ENCODE results near the gene INTS14. TPM values are rescaled to one million over a fixed set of nuclear protein-coding genes. Genes with fewer than 3 reads are reported as not detected.

The INTS14 gene
- total RNA-seq, 1 donor from 2014 or later, result 54.2 TPM

DNA sequence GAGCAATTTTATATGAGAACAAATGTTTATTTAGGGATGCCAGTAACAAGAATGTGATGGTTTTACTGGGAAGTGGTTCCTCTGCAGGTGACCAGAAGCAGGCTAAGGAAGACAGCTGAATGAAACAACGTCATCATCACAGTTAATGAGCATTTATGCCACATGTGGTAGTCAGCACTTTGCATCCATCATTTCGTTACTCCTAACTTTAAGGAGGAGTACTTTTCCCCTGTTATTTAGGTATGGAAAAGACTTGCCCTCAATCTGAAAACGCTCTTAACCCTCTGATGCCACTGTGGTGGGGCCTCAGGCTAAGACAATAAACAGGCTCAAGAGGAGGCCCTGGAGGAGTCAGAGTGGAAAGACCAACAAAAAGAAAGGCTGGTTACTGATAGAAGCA is 31.2 kb downstream of the INTS14 start:
- Histone ChIP-seq H3K4me2 (no peak overlapping the region), H3K27ac (peak overlapping the region; percentile 44), H3K9me3 (ENCODE audit: low read depth) (no peaks in the 10 kb centered on the region), H3K36me3 (no peaks in the 10 kb centered on the region), H3K9ac (no peak overlapping the region), H3F3A (ENCODE audit: low read depth) (peaks cover 47% of the 10 kb centered on the region), H2AFZ (replicated peaks) (no peak overlapping the region), H3K27me3 (no peaks in the 10 kb centered on the region), H3K4me1 (peaks cover 7% of the 10 kb centered on the region), H4K20me1 (ENCODE audit: low read depth) (peaks cover 5% of the 10 kb centered on the region), H3K79me2 (ENCODE audit: low read depth) (no peaks in the 10 kb centered on the region), H3K4me3 (no peak overlapping the region)
- Mint-ChIP-seq H3K4me3 (no peak overlapping the region), H3K27me3 (ENCODE audit: insufficient read depth, low read depth) (no peaks in the 10 kb centered on the region), H3K27ac (peak overlapping the region; percentile 78), H3K36me3 (peaks cover 30% of the 10 kb centered on the region), H3K4me1 (peaks cover 45% of the 10 kb centered on the region), H3K9me3 (no peaks in the 10 kb centered on the region)
- no peak for TF ChIP-seq EZH2phosphoT487 (IDR thresholded peaks at IDR 0.05)
- TF ChIP-seq, protein P1, sequence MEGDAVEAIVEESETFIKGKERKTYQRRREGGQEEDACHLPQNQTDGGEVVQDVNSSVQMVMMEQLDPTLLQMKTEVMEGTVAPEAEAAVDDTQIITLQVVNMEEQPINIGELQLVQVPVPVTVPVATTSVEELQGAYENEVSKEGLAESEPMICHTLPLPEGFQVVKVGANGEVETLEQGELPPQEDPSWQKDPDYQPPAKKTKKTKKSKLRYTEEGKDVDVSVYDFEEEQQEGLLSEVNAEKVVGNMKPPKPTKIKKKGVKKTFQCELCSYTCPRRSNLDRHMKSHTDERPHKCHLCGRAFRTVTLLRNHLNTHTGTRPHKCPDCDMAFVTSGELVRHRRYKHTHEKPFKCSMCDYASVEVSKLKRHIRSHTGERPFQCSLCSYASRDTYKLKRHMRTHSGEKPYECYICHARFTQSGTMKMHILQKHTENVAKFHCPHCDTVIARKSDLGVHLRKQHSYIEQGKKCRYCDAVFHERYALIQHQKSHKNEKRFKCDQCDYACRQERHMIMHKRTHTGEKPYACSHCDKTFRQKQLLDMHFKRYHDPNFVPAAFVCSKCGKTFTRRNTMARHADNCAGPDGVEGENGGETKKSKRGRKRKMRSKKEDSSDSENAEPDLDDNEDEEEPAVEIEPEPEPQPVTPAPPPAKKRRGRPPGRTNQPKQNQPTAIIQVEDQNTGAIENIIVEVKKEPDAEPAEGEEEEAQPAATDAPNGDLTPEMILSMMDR (IDR thresholded peaks at IDR 0.05), result no peak
- no peak for TF ChIP-seq EZH2 (IDR thresholded peaks at IDR 0.05)
- no peak for DNase-seq (ENCODE audit: low spot score)

DNA sequence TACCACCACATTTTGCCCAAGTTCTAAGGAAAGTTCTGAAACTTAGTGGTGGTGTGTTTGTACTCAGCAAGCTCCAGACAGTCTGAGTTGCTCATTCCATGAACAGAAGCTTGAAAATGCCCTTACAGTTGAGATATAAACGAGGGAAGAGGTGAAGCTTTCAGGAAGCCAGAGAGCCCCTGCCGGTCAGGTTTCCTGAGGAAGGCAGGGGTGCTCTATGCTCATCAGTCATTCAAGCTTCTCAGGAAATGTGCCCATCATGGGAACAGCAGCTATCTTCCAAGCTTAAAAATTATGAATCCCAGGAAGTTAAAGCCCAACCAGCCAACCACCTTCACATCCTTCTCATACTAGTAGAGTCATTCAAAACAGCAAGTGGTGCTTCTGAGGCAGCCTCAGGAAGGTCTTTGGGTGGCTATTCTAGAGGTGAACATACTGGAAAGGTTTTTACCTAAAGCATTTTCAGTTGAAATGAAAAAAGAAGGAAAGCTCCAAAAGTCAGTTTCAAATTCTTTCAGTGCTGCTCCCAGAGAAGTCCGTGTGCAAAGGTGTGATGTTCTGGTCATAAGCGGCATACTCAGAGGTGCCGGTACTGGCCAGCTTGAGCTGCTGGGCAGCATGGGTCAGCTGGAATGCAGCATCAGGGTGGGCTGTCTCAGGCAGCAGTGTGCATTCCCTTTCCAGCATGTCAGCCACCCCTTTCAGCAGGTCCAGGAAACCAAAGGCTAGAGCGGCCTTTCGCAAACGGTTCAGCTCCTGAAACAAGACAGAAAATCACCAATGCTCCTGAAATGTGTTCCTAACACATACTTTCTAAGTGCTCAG is 31.8 kb downstream of the INTS14 start:
- Histone ChIP-seq H3K9ac (no peak overlapping the region), H3K79me2 (ENCODE audit: low read depth) (no peaks in the 10 kb centered on the region), H3K4me1 (peaks cover 7% of the 10 kb centered on the region), H3F3A (ENCODE audit: low read depth) (peaks cover 49% of the 10 kb centered on the region), H3K4me3 (no peak overlapping the region), H3K9me3 (ENCODE audit: low read depth) (no peaks in the 10 kb centered on the region), H2AFZ (replicated peaks) (no peak overlapping the region), H3K27me3 (no peaks in the 10 kb centered on the region), H3K36me3 (no peaks in the 10 kb centered on the region), H3K4me2 (no peak overlapping the region), H3K27ac (peak overlapping the region; percentile 44), H4K20me1 (ENCODE audit: low read depth) (peaks cover 5% of the 10 kb centered on the region)
- Mint-ChIP-seq H3K9me3 (no peaks in the 10 kb centered on the region), H3K4me1 (peaks cover 38% of the 10 kb centered on the region), H3K4me3 (no peak overlapping the region), H3K36me3 (peaks cover 33% of the 10 kb centered on the region), H3K27ac (peak overlapping the region; percentile 42), H3K27me3 (ENCODE audit: insufficient read depth, low read depth) (no peaks in the 10 kb centered on the region)
- no peak for DNase-seq (ENCODE audit: low spot score)
- TF ChIP-seq EZH2phosphoT487 (IDR thresholded peaks at IDR 0.05), result no peak

DNA sequence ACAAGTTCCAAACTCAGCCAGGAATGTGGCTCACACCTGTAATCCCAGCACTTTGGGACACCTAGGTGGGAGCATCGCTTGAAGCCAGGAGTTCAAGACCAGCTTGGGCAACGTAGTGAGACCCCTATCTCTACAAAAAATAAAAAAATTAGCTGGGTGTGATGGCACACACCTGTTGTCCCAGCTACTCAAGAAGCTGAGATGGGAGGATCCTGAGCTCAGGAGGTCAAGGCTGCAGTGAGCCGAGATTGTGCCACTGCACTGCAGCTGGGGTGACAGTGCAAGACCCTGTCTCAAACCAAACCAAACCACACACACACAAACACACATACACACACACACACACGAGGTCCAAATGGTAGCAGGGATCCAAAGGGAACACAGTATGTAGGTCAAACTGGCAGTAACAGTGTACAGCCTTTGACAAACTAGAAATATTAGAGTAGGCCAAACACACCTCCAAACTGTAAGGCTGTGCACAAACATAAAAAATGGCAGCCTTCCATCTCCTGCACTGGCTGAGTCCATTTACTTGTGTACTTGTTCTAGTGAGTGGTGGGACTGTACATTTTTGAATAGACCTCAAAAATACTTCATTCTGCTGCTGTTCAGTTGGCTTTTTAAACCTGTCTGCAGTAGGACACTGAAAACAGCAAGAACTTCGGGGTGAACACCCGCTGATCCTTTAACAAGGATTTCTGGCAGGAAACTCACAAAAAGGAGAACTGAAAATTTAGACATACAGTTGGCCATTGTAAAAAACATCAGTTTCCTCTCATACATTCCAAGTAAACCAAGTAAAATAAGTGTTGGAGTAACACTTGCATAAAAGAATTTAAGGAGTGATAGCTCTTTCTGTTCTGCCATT is 33.6 kb downstream of the INTS14 start:
- H3K9ac ChIP-seq, result no peak overlapping the region
- H3K4me2 ChIP-seq, result no peak overlapping the region
- H4K20me1 ChIP-seq (ENCODE audit: low read depth), result peaks cover 5% of the 10 kb centered on the region
- no peak overlapping the region for H3K4me3 ChIP-seq
- DNase-seq (ENCODE audit: low spot score), result no peak
- no peak overlapping the region for H2AFZ ChIP-seq (replicated peaks)
- Mint-ChIP-seq H3K36me3 (peaks cover 30% of the 10 kb centered on the region), H3K27ac (no peak overlapping the region), H3K4me3 (no peak overlapping the region), H3K9me3 (no peaks in the 10 kb centered on the region), H3K27me3 (ENCODE audit: insufficient read depth, low read depth) (no peaks in the 10 kb centered on the region), H3K4me1 (peaks cover 22% of the 10 kb centered on the region)
- peaks cover 5% of the 10 kb centered on the region for H3K36me3 ChIP-seq
- H3K27me3 ChIP-seq, result no peaks in the 10 kb centered on the region
- peak overlapping the region; percentile 2 for H3K27ac ChIP-seq
- no peaks in the 10 kb centered on the region for H3K79me2 ChIP-seq (ENCODE audit: low read depth)
- no peak for TF ChIP-seq EZH2 (IDR thresholded peaks at IDR 0.05)
- TF ChIP-seq, protein P1 (IDR thresholded peaks at IDR 0.05), result no peak
- TF ChIP-seq EZH2phosphoT487 (IDR thresholded peaks at IDR 0.05), result no peak
- no peaks in the 10 kb centered on the region for H3K9me3 ChIP-seq (ENCODE audit: low read depth)
- peaks cover 52% of the 10 kb centered on the region for H3F3A ChIP-seq (ENCODE audit: low read depth)
- peaks cover 7% of the 10 kb centered on the region for H3K4me1 ChIP-seq
